Ovary (tissue), 9 donors: ENCODE data around the gene ZBTB1. TPM values are rescaled to one million over a fixed set of nuclear protein-coding genes. Genes with fewer than 3 reads are reported as not detected.
A peak's percentile ranks its signal among the peaks of the same experiment; 100 is the strongest.

ENCODE experiments used
- DNase-seq, 5 donors: peaks; one replicate each; pipeline ENCODE4 v3.0.0-alpha.2; 2019 to 2020
- H3K27ac ChIP-seq, 2 donors: fragments of 200-600 bp; one replicate each; pipeline versions ENCODE4 v1.5.1 to v1.8.0; 2019 to 2022
- H3K27me3 ChIP-seq: fragments of 200-600 bp; one replicate; pipeline ENCODE4 v1.8.0; 2022
- H3K36me3 ChIP-seq: fragments of 200-600 bp; sonication (generic); one replicate; pipeline ENCODE4 v1.5.1; 2019
- H3K4me1 ChIP-seq: one replicate; pipeline ENCODE4 v1.8.1; 2013; ENCODE audit warnings: mild to moderate bottlenecking, moderate library complexity; ENCODE audit not compliant: insufficient read depth
- H3K4me3 ChIP-seq: fragments of 200-600 bp; sonication (generic); one replicate; pipeline ENCODE4 v1.5.1; 2017
- H3K9me3 ChIP-seq, 2 donors: fragments of 200-600 bp in 1 of 2; sonication (generic) in 1 of 2; one replicate each; pipeline versions ENCODE4 v1.5.1 to v1.8.1; 2013 to 2019; ENCODE audit warnings: mild to moderate bottlenecking in 1 of 2, moderate library complexity in 1 of 2
- EP300 ChIP-seq: sonication (generic); formaldehyde crosslinking; IDR thresholded peaks from one replicate; pipeline ENCODE4 v1.6.1; 2017; ENCODE audit warnings: antibody characterized with exemption
- POLR2A ChIP-seq: fragments of 450-650 bp; IDR thresholded peaks from one replicate; pipeline ENCODE4 v1.6.1; 2017; ENCODE audit warnings: antibody characterized with exemption, mild to moderate bottlenecking, moderate library complexity
- WGBS, 3 donors: extraction: QIAGEN DNeasy Blood & Tissue Kit in 1 of 3; methylation state at CpG; one replicate each; pipeline versions ENCODE4 v1.1.5 to v1.1.7; 2013 to 2017; 5-methylcytosine and 5-hydroxymethylcytosine counted together
- intact Hi-C, 4 donors: fragments of 100-400 bp; cut with DNase I; formaldehyde crosslinking; loops; one replicate each; pipeline versions ENCODE4 v1.11.0 to v1.15.1; 2022 to 2023
- polyA plus RNA-seq, 2 donors: library from polyadenylated mRNA; stranded (reverse); fragments of 200-250 nt in 1 of 2; fragments of 350-450 nt in 1 of 2; fragmentation: Illumina TruSeq in 1 of 2; extraction: RNeasy Lipid Tissue Mini Kit (QIAGEN cat#74804) in 1 of 2; gene quantifications; one replicate each; pipeline ENCODE4 v1.2.3, GENCODE V29; 2013 to 2014
- total RNA-seq, 7 donors: library from RNA; depleted of rRNA in 2 of 7; stranded (reverse); fragments of >200 nt in 2 of 7; fragmentation: NEBNext Ultra II Directional in 3 of 7; extraction: Animal tissue kit (Norgen Biotek cat#: 25700) in 3 of 7; gene quantifications; one replicate each; pipeline versions ENCODE4 v1.1.0 to v1.2.4, GENCODE V29; 2016 to 2023
- TF ChIP-seq, protein P1 (sequence below), 3 donors: fragments of 450-650 bp in 2 of 3; fragments of 200-600 bp in 1 of 3; IDR thresholded peaks; one replicate each; pipeline versions ENCODE4 v1.5.1 to v1.8.0; 2016 to 2022; ENCODE audit warnings: antibody characterized with exemption in 3 of 3, mild to moderate bottlenecking in 1 of 3
- donor health status: DM: no; HTN: no; CAD: no; lungs with moderate emphysema.
- donor health status: DM: no; HTN: no; CAD: no.
- donor health status: Bipolar disorder and iron deficiency.
- donor health status: DM: yes; HTN: yes; CAD: no.
- donor health status: DM: no; HTN: no; CAD: no.
- donor health status: DM: yes; HTN: yes; CAD: no.

The ZBTB1 gene
- total and polyA plus RNA-seq, 9 donors = 13.0 to 35.8 (median 33.7) TPM

DNA sequence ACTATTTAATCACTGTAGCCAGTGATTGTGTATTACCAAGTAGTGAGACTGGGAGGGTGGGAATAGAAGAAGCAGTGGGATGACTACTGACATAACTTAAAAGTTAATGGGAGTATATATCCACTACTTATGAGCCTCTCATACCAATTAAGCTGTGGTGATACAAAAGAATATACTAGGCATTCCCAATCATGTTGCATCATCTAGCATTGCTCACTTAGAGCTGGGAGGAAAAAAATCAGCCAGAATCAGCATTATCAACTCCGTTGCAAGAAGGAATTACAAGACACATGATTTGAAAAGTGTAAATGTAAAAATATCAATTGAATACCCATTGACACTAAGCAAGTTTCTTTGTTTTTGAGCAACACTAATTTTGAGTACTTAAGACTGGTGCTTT lies 44.4 kb downstream of the ZBTB1 start:
- Histone ChIP-seq H3K9me3 (no peaks in the 10 kb centered on the region), H3K27me3 (no peaks in the 10 kb centered on the region), H3K36me3 (no peaks in the 10 kb centered on the region), H3K27ac (no peak overlapping the region), H3K4me1 (peaks cover 4% of the 10 kb centered on the region), H3K4me3 (no peak overlapping the region)
- 89 to 93% (median 93%) methylated on average over 1 of the region's 1 CpG for WGBS, 3 donors
- TF ChIP-seq, protein P1, sequence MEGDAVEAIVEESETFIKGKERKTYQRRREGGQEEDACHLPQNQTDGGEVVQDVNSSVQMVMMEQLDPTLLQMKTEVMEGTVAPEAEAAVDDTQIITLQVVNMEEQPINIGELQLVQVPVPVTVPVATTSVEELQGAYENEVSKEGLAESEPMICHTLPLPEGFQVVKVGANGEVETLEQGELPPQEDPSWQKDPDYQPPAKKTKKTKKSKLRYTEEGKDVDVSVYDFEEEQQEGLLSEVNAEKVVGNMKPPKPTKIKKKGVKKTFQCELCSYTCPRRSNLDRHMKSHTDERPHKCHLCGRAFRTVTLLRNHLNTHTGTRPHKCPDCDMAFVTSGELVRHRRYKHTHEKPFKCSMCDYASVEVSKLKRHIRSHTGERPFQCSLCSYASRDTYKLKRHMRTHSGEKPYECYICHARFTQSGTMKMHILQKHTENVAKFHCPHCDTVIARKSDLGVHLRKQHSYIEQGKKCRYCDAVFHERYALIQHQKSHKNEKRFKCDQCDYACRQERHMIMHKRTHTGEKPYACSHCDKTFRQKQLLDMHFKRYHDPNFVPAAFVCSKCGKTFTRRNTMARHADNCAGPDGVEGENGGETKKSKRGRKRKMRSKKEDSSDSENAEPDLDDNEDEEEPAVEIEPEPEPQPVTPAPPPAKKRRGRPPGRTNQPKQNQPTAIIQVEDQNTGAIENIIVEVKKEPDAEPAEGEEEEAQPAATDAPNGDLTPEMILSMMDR (IDR thresholded peaks at IDR 0.05) = no peak
- TF ChIP-seq EP300 = no peak
- no peak for TF ChIP-seq POLR2A
- no peak for DNase-seq
- intact Hi-C loops = loop anchor here in 1 of 4 donors (10.0 kb wide), 1 partner anchor 86 kb away; no protein-coding TSS in a partner anchor

DNA sequence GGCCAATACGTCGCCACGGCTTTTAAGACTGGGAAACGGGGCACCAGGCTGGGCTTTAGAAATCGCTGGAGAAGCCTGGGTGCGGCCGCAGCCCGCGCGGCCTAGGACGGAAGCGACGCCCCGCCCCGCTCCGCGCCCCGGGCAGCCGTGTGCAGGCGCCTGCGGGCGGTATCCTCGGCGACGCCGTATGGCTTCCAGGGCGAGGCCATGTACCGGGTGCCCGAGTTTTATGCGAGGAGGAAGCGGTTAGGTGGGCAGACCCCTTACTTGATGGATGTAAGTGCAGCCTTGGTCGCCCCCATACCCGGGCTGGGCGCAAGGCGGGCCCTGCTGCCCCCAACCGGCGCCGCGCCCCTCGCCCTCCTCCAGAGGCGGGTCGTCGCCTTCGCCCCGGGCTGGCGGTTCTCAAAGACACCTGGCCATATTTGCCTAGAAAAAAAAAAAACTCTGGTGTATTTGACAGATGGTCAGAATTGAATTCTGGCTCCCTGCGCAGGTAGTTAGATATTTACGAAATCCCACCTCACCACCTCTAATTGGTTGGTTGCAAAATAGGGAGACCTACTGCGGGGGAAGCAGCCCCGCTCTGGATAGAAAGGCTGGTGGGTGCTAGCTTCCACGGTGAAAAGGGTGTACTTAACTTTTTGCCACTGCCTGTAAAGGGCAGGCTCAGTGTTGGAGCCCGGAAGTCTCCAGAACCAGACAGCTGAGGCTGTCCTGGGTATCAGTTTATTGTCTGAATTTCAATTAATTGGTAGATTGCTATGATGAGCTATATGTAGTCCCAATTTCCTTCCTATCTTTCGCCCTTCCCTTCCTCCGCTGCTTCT lies 45.4 kb downstream of the ZBTB1 start, which contains the start of gene PPP1R36:
PPP1R36 (plus strand) TSS at position 171 of the 830 bp plus-strand sequence; CDS start at position 208, 37 bp downstream.
- WGBS, 3 donors = 12 to 20% (median 20%) methylated on average over 52 to 54 of the region's 54 CpGs
- Histone ChIP-seq H3K36me3 (no peaks in the 10 kb centered on the region), H3K9me3 (no peaks in the 10 kb centered on the region), H3K27me3 (no peaks in the 10 kb centered on the region), H3K27ac (no peak within 1 kb of the TSS), H3K4me1 (peaks cover 4% of the 10 kb centered on the region), H3K4me3 (peak within 1 kb of the TSS; percentile 26)
- no peak for DNase-seq
- intact Hi-C loops = loop anchor here in 1 of 4 donors (10.0 kb wide), 1 partner anchor 85 kb away; no protein-coding TSS in a partner anchor
- TF ChIP-seq POLR2A (no peak), EP300 (no peak)
- TF ChIP-seq, protein P1 (IDR thresholded peaks at IDR 0.05) = no peak

DNA sequence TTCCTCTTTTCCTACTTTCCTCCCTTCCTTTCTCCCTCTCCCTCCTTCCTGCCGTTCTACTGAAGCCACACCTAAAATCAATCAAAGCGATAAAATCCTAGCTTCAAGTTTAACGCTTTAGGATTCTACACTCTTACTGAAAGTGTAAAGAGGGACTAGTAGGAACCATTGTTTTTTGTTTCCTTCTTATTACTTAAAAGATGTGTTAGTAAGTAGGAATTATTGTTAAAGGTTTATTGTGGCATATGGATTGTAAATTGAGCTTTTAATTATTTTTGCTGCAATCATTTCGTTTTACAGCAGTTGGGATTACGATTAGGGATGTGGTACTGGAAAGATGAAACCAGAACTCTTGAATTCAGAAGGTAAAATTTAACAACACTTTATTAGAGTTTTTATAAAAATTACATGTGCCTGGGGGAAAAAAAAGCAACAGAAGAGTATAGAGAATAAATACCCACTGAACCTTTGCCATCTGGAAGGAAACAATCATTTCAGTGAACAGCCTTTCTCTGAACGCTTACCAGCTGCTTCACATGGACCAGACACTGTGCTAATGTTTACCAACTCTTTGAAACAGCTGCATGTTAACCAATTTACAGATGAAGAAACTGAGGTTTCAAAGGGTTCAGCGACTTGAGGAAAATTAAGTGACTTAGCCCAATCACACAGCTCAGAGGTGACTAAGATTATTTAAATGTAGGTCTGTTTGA lies 46.2 kb downstream of the ZBTB1 start:
- no peak overlapping the region for H3K4me3 ChIP-seq
- WGBS, 3 donors = 54 to 62% (median 60%) methylated on average over 7 of the region's 7 CpGs
- intact Hi-C loops = no loop called here

DNA sequence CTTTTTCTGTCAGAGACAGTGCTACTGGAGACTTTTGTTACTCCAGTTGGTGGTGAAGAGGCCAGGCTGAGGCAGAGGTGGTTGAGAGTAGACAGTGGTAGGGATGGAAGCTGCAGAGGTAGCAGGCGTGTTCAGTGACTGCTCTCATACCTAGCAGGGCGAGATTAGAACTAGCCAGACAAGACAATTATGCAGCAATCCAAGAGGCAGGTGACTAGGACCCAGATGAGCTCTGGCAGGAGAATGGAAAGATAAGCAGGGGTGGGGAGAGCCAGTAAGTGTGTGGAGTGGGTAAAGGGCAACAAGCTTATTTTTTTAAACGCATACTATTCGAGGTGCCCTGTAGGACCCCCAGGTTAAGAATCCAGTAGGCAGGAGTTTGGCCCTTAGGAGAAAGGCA lies 50.0 kb downstream of the ZBTB1 start:
- H3K27ac ChIP-seq = no peak overlapping the region
- H3K36me3 ChIP-seq = no peaks in the 10 kb centered on the region
- WGBS, 3 donors = 60 to 65% (median 63%) methylated on average over 4 of the region's 4 CpGs
- no peaks in the 10 kb centered on the region for H3K9me3 ChIP-seq
- DNase-seq = no peak
- H3K4me1 ChIP-seq = peaks cover 4% of the 10 kb centered on the region
- no peak overlapping the region for H3K4me3 ChIP-seq
- intact Hi-C loops = no loop called here
- H3K27me3 ChIP-seq = no peaks in the 10 kb centered on the region
- TF ChIP-seq, protein P1 (IDR thresholded peaks at IDR 0.05) = no peak
- TF ChIP-seq EP300 (no peak), POLR2A (no peak)

More for the DNA sequence above, 46.2 kb downstream of the ZBTB1 start:
- H3K27me3 ChIP-seq = no peaks in the 10 kb centered on the region
- no peak overlapping the region for H3K27ac ChIP-seq
- DNase-seq = no peak
- no peaks in the 10 kb centered on the region for H3K36me3 ChIP-seq
- TF ChIP-seq POLR2A (no peak), EP300 (no peak)
- TF ChIP-seq, protein P1 (IDR thresholded peaks at IDR 0.05) = no peak
- H3K9me3 ChIP-seq = no peaks in the 10 kb centered on the region
- peaks cover 4% of the 10 kb centered on the region for H3K4me1 ChIP-seq
